ENCODE data around the gene SKI.

Gene SKI

DNA sequence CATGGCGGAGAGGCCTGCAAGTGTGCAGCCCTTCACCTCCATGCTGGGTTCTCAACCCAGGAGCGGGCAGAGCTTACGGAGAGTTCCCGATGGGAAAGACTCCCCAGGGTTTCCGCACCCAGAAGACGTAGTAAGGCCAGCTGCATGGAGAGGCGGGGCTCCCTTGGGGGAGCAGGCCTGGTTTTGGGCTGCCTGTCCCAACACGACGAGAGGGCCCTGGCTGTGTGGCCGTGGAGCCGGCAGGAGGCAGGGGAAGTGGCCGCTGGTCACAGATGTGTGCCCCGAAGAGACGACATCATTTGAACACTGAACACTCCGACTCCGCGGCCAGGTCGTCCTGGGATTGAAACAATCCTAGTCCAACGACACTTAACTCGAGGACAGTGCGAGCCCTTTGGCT lies 106.2 kb downstream of the SKI start:
- TF ChIP-seq ZNF274 (IDR thresholded peaks at IDR 0.05; ENCODE audit: low read depth, low read length): no peak

DNA sequence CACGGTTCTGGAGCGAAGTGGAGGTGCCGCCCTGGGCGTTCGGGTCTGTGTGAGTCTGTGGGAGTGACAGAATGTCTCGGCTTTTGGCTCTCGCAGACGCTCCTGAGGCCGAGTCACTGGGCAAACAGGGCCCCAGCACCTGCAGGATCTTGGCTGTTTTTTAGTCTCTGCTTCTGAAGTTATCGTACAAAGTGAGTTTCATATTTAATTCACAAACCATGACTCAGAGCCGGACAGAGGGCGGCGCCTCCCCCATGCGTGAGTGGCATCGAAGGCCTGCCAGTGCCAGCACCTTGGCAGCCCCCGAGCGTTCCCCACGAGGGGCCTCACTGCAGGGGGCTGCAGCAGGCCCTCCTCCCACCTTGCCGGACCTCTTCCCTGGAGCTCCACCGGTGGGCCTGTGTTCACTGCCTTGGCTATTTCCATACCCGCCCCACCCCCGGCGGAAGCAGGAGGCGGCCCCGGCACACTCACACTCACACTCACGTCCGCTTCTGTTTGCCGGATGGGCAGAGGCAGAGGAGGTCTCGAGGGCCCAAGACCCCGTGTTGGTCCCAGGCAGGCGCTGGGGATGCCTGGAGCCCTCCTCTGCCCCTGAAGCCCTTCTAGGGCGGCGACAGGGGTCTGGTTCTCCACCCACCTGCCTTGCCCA lies 106.9 kb downstream of the SKI start:
- H3K4me3 ChIP-seq (ENCODE audit: low read length): no peak overlapping the region
- no peak for TF ChIP-seq ZNF274 (IDR thresholded peaks at IDR 0.05; ENCODE audit: low read depth, low read length)

More for the DNA sequence above, 106.2 kb downstream of the SKI start:
- no peak overlapping the region for H3K4me3 ChIP-seq (ENCODE audit: low read length)

DNA sequence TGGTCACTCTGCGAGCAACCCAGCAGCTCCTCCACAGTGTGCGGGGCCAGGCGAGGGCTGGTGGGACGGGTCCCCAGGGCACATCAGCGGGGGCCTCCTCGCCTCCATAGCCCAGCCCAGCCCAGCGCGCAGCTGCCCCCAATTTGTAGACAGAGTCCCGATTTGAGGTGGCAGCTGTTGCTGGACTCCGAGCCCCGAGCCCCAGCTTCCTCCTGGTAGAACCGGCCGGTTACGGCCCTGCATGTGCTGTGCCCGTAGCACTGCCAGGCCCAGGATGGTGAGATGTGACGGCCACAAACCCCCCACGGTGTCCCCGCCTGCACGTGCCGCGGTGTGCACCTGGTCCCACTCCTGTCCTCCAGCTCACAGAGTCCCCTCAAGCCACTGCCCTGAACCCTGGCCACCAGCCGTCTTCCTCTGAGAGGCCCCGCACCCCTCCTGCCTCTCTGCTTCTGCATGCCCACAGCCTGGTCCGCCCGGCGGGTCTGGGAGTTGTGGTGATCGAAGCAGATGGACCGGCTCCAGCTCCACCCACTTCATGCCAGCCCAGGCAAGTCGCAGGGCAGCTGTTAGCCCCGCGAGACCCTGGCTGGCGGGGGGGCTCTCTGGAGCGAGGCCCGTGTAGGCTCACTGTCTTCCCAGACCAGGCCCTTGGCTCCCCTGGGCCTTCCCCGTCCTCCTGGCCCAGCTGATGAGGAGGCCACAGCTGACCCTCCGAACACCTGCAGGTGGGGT lies 107.8 kb downstream of the SKI start:
- no peak overlapping the region for H3K4me3 ChIP-seq (ENCODE audit: low read length)
- TF ChIP-seq ZNF274 (IDR thresholded peaks at IDR 0.05; ENCODE audit: low read depth, low read length): no peak

DNA sequence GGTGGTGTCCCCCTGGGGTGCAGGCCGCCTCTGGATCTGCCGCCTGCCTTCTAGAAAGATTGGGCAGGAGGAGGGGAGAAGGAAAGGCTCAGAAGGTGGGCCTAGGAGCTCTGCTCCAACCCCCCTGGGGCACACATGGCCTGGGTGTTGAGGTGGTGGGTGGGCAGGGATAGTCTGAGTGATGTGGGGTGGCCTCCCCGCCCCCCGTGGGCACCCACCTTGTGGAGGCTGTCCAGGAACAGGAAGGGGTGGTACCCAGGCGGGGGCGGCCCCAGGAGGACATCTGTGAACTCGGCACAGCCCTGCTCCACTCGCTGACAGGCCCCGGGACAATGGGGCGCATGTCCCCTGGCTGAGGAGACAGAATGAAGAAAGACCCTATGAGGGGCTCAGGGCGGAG lies 108.4 kb downstream of the SKI start:
- H3K4me3 ChIP-seq (ENCODE audit: low read length): no peak overlapping the region
- no peak for TF ChIP-seq ZNF274 (IDR thresholded peaks at IDR 0.05; ENCODE audit: low read depth, low read length)

DNA sequence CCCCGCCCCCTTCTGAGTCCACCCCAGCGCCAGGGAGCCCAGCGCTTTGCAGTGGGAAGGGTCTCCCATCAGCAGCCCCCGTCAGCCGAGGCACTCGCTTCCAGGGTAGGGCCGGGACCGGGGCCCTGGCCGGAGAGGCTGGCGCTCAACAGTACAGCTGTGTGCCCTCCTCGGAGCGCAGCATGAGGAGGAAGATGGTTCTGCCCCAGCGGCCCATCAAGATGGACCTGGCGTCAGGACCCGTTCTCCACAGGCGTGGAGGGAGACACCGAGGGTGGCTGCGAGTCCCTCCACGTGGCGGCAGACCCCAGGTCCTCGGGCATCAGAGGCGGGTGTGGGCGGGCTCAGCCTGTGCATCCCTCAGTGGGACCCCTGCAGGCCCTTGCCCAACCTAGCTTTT lies 109.0 kb downstream of the SKI start:
- TF ChIP-seq ZNF274 (IDR thresholded peaks at IDR 0.05; ENCODE audit: low read depth, low read length): no peak
- H3K4me3 ChIP-seq (ENCODE audit: low read length): no peak overlapping the region

DNA sequence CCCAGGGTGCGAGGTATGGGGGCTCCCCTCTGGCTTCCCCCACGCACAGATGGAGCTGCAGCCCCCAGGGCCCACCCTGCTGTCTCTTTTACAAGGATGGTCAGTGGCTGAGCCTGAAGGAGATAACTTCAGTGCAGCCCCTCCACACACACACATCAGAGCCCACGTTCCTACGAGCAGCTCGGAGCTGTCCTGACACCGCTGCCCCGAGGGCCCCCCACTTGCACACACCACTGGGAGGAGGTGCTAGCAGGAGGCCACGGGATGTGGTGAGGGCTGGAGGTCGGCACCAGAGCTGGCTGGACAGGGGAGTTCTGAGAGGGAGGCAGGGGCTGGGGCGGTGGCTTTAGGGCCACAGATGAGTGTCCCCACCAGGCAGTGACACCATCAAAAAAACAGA lies 109.4 kb downstream of the SKI start:
- H3K4me3 ChIP-seq (ENCODE audit: low read length): no peak overlapping the region
- no peak for TF ChIP-seq ZNF274 (IDR thresholded peaks at IDR 0.05; ENCODE audit: low read depth, low read length)

DNA sequence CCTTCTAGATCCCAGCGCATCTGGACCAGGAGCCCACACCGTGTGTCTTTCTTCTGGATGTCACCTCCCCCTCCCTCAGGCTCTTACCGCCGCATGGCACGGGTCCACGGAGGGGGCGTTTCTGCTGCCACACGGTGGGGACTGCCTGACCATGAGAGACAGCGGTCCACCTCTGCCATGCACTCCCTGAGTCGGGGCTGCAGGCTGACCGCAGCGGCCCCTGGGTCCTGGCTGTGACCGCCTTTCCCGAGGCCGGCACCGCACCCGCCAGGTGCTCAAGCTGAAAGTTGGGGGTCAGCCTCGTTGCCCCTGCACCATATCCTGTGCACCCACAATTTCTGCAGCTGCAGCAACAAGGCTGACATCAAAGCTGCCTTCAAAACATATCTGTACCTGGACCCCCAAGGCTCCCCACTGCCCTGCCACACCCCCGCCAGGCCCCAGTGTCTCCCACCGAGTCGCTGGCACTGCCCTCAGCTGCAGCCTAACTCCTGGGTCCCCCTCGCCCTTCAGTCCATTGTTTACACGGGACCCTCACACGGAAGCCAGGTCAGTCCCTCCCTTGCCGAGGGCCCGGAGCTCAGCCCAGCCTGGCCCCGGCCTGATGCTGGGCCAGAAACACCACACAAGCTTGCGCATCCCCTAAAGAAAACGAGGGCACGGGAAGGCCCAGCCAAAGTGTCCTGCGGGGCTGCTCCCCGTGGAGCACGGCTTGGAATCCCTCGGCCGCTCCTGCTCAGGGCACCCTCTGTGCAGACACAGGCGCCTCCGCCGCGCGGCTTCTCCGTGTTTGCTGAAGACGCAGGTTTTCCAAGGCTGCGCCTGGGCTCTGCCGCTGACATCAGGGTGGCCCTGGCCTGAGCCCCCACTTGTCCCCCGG lies 111.3 kb downstream of the SKI start:
- H3K4me3 ChIP-seq (ENCODE audit: low read length): no peak overlapping the region
- no peak for TF ChIP-seq ZNF274 (IDR thresholded peaks at IDR 0.05; ENCODE audit: low read depth, low read length)

DNA sequence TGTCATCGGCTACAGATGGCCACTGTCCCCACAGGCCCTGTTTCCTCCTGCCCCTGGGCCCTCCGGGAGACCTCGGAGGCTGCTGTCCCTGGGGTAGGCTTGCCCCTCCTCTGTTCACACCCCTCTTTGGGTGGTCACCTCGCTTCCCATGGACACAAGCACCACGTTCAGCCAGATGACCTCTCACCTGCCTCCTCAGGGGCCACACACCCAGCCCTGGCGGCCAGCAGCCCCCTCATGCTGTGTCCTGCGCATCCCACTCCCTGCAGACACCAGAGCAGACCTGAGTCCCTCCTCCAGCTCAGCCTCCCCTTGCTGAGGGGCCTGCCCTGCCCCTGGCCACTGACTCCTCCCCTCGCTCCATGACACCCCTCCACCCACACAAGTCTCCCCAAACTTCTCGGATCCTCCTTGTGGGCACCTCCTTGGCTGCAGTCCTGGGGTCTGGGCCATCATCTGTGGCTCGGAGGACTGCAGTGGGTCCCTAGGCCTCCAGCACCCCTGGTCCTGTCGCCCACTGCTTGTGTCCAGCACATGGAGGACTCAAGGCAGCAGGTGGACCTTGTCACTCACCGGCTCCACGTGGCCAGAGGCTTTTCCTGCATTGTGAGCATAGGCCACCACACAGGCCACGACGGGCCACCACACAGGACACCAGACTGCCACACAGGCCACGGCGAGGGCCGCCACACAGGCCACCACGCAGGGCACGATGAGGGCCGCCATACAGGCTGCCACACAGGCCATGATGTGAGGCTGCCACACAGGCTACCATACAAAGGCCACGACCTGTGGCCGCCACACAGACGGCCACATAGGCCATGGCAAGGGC lies 112.2 kb downstream of the SKI start:
- no peak overlapping the region for H3K4me3 ChIP-seq (ENCODE audit: low read length)
- TF ChIP-seq ZNF274 (IDR thresholded peaks at IDR 0.05; ENCODE audit: low read depth, low read length): no peak

DNA sequence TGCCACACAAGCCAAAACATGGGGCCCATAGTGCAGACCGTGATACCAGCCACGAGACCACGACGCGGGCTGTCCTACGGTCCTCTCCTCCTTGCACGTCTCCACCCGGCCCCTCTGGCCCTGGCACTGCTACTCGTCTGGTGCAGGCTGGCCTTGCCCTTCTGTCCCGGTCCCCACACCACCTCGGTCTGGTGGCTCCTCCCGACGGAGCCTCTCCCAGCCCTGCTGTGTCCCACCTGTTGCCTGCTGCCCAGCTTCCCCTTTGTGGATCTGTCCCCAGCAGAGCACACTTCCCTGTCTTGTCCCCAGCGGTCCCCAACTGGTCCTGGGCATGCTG lies 112.8 kb downstream of the SKI start:
- no peak for TF ChIP-seq ZNF274 (IDR thresholded peaks at IDR 0.05; ENCODE audit: low read depth, low read length)
- no peak overlapping the region for H3K4me3 ChIP-seq (ENCODE audit: low read length)

DNA sequence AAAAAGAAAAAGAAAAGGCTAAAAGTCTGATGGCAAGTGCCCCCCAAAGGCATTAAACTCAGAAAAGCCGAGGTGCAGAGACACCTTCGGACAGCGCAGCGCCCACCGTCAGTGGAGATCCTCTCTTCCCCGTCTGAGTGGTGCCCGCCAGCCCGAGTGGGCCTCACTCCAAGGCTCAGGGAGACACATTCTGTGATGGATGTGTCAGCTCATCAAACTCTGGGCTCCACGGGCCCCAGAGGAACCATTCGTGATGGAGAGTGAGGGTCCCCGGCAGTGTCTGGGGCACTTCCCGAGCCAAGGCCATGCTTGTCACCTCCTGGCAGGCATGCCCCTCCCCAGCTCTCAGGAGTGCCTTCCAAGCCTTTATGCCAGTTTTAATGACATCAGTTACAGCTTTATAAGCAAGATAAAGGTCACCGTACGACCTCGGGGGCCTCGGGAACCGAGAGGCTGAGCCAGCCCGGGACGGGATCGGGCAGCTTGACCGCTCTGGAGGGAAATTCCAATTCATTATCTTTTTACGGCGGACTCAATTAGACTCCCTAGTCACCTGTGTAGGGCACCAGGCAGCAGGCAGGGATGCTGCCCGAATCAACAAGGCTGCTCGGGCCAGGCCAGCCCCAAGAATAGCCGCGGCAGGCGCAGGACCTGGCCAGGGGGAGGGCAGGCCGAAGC lies 113.7 kb downstream of the SKI start:
- H3K4me3 ChIP-seq (ENCODE audit: low read length): no peak overlapping the region
- no peak for TF ChIP-seq ZNF274 (IDR thresholded peaks at IDR 0.05; ENCODE audit: low read depth, low read length)

DNA sequence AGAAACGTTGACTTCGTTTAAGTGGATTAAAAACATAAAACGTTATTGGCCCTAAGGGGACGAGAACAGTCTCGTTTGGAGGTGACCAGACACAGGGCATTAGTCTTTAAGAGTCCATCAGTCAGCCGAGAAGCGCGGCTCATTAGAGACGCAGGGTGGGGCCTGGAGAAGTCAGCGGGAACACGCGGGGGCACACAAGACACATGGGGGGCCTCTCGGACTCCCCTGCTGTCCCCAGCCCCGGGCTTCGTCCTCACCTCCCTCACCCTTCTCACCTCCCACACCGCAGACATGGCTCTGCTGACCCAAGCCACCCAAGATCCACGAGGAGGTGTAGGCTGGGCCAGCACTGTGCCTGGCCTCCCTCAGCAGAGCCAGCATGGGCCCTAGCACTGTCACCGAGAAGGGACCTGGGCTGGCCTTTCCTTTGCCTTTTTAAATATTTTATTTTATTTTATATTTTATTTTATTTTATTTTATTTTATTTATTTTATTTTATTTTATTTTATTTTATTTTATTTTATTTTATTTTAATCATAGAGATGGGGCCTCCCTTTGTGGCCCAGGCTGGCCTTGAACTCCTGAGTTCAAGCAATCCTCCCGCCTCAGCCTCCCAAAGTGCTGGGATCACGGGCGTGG lies 114.4 kb downstream of the SKI start:
- no peak for TF ChIP-seq ZNF274 (IDR thresholded peaks at IDR 0.05; ENCODE audit: low read depth, low read length)
- H3K4me3 ChIP-seq (ENCODE audit: low read length): no peak overlapping the region

DNA sequence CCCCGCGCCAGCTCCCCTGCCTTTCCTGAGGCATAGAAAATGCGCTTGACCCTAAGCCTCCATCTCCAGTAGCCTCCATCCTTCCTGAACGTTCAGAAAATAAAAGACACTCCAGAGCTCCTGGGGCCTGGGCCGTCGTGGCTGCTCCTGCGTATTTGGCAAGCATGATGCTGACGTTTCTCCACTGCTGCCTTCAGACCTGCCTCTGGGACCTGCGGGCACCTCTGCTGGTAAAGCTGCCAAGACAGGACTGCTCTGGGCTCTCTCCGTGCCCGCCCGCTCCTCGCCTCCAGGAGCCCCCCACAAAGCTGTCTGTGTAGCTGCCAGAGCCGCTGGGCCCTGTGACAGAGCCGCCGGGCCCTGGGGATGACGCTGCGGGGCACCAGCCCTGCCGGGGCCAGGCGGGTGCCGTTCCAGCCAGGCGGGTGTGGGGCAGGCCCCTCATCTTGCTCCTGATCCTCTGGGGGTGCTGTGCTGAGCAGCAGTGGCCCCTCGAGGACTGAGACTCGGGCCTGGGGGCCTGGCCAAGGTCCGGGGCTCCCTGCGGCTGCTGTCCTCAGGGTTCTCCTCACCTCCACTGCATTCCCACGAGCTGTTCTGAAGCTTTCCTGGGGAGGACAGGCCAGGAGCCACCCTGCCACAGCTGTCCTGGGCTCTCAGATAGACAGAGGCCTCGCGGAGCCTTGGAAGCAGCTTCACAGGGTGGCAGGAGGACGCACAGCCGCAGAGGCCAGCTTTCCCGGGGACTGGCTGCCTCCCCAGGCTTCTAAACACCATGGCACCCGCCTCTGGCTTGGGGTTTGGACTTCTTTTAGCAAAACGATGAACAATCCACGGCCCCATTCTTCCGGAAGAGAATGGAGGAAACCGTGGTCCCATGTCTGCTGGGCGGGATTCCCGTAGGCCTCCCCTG lies 115.2 kb downstream of the SKI start:
- no peak for TF ChIP-seq ZNF274 (IDR thresholded peaks at IDR 0.05; ENCODE audit: low read depth, low read length)
- H3K4me3 ChIP-seq (ENCODE audit: low read length): no peak overlapping the region
